Sigmoid colon (tissue), 7 donors: Measurements from ENCODE around the gene KIF26B. TPM values are rescaled to one million over a fixed set of nuclear protein-coding genes. Genes with fewer than 3 reads are reported as not detected.

ENCODE experiments used
- DNase-seq: peaks from one replicate; pipeline ENCODE4 v3.0.0-alpha.2; 2019
- H3K27ac ChIP-seq, 4 donors: fragments of 200-600 bp; sonication (generic); one replicate each; pipeline ENCODE4 v1.5.1; 2016 to 2019; ENCODE audit warnings: mild to moderate bottlenecking in 1 of 4
- H3K27me3 ChIP-seq, 3 donors: fragments of 200-600 bp; sonication (generic); one replicate each; pipeline ENCODE4 v1.5.1; 2019; ENCODE audit warnings: mild to moderate bottlenecking in 1 of 3
- H3K36me3 ChIP-seq, 4 donors: fragments of 200-600 bp; sonication (generic); one replicate each; pipeline ENCODE4 v1.5.1; 2016 to 2019
- H3K4me1 ChIP-seq, 4 donors: fragments of 200-600 bp; sonication (generic); one replicate each; pipeline ENCODE4 v1.5.1; 2017 to 2019
- H3K4me3 ChIP-seq, 4 donors: fragments of 200-600 bp; sonication (generic); one replicate each; pipeline ENCODE4 v1.5.1; 2017 to 2019; ENCODE audit warnings: mild to moderate bottlenecking in 2 of 4, moderate library complexity in 1 of 4
- H3K9me3 ChIP-seq, 4 donors: fragments of 200-600 bp in 3 of 4; sonication (generic) in 3 of 4; one replicate each; pipeline versions ENCODE4 v1.5.1 to v1.6.1; 2013 to 2019
- CTCF ChIP-seq, 4 experiments: fragments of 450-650 bp in 3 of 4; fragments of 200-600 bp in 1 of 4; IDR thresholded peaks; one replicate each; pipeline ENCODE4 v1.5.1; 2016 to 2019; ENCODE audit warnings: antibody characterized with exemption in 4 of 4, mild to moderate bottlenecking in 3 of 4, moderate library complexity in 2 of 4
- EP300 ChIP-seq, 4 donors: sonication (generic); formaldehyde crosslinking; IDR thresholded peaks; one replicate each; pipeline ENCODE4 v1.6.1; 2017; ENCODE audit warnings: antibody characterized with exemption in 4 of 4
- POLR2A ChIP-seq, 2 donors: fragments of 450-650 bp; IDR thresholded peaks; one replicate each; pipeline ENCODE4 v1.6.1; 2016; ENCODE audit warnings: antibody characterized with exemption in 2 of 2, mild to moderate bottlenecking in 2 of 2, moderate library complexity in 2 of 2
- POLR2AphosphoS5 ChIP-seq, 4 donors: sonication (generic); formaldehyde crosslinking; IDR thresholded peaks; one replicate each; pipeline ENCODE4 v1.6.1; 2017; ENCODE audit warnings: antibody characterized with exemption in 4 of 4
- WGBS, 2 donors: extraction: QIAGEN DNeasy Blood & Tissue Kit; methylation state at CpG; one replicate each; pipeline ENCODE4 v1.1.7; 2013; 5-methylcytosine and 5-hydroxymethylcytosine counted together
- intact Hi-C: fragments of 100-400 bp; cut with DNase I; formaldehyde crosslinking; loops from one replicate; pipeline ENCODE4 v1.15.1; 2023
- polyA plus RNA-seq, 3 donors: library from polyadenylated mRNA; stranded (reverse); fragments of 200-250 nt; gene quantifications; one replicate each; pipeline ENCODE4 v1.2.3, GENCODE V29; 2013
- total RNA-seq, 4 donors: library from RNA; depleted of rRNA; stranded (reverse); fragments of >200 nt; gene quantifications; one replicate each; pipeline ENCODE4 v1.1.0, GENCODE V29; 2016
- donor health status: healthy with polysubstance abuse.
- donor health status: Bipolar disorder and iron deficiency.
- donor health status: healthy.

The KIF26B gene
- total and polyA plus RNA-seq, 7 donors = under 0.01 to 5.5 (median 1.4) TPM; not detected in 1

GRCh38 chr1:245283001-245283400 is 128.2 kb downstream of the KIF26B start:
- no peak for DNase-seq
- 97 to 98% methylated on average over 12 of the region's 12 CpGs for WGBS, 2 donors
- H3K36me3 ChIP-seq = no peaks in the 10 kb centered on the region
- H3K9me3 ChIP-seq = no peaks in the 10 kb centered on the region
- intact Hi-C loops = no loop called here
- H3K27ac ChIP-seq = no peak overlapping the region
- H3K4me1 ChIP-seq = no peaks in the 10 kb centered on the region
- H3K27me3 ChIP-seq = no peaks in the 10 kb centered on the region
- H3K4me3 ChIP-seq = no peak overlapping the region
- no peak for TF ChIP-seq CTCF (IDR thresholded peaks at IDR 0.05)

DNA sequence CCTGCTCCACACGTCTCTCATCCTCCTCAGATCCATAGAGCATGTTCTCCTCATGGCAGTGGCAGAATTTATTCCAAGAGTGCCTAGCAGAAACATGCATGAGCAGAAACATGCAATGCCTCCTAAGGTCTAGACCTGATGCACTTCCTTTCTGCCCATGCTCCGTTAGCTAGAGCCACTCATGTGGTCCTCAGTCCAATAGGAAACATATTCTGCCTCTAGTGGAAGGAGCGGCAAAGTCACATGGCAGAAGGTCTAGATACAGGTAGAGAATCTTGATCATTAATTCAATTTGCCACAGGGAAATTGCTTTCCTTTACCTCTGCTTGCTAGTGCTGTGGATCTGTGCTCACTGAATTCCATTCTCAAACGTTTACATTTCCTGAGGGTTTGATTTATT is 130.4 kb downstream of the KIF26B start:
- WGBS, 2 donors = 58 to 78% methylated on average over 4 of the region's 4 CpGs
- H3K27ac ChIP-seq = no peak overlapping the region
- intact Hi-C loops = no loop called here
- no peaks in the 10 kb centered on the region for H3K9me3 ChIP-seq
- no peak for DNase-seq
- no peak for TF ChIP-seq CTCF (IDR thresholded peaks at IDR 0.05)
- TF ChIP-seq EP300 (IDR thresholded peaks at IDR 0.05) = no peak
- TF ChIP-seq POLR2AphosphoS5 (IDR thresholded peaks at IDR 0.05) = no peak
- no peak for TF ChIP-seq POLR2A (IDR thresholded peaks at IDR 0.05)
- H3K4me1 ChIP-seq = no peaks in the 10 kb centered on the region
- no peak overlapping the region for H3K4me3 ChIP-seq
- no peaks in the 10 kb centered on the region for H3K27me3 ChIP-seq
- no peaks in the 10 kb centered on the region for H3K36me3 ChIP-seq

GRCh38 chr1:245288796-245289195 is 134.0 kb downstream of the KIF26B start:
- H3K4me3 ChIP-seq = no peak overlapping the region
- WGBS, 2 donors = 8 to 63% methylated on average over 1 of the region's 1 CpG
- H3K36me3 ChIP-seq = no peaks in the 10 kb centered on the region
- H3K27me3 ChIP-seq = no peaks in the 10 kb centered on the region
- no peak for DNase-seq
- TF ChIP-seq CTCF (IDR thresholded peaks at IDR 0.05) = no peak
- TF ChIP-seq POLR2A (IDR thresholded peaks at IDR 0.05) = no peak
- no peak for TF ChIP-seq POLR2AphosphoS5 (IDR thresholded peaks at IDR 0.05)
- no peak for TF ChIP-seq EP300 (IDR thresholded peaks at IDR 0.05)
- H3K9me3 ChIP-seq = no peaks in the 10 kb centered on the region
- intact Hi-C loops = no loop called here
- H3K27ac ChIP-seq = no peak overlapping the region
- peaks cover 0 to 10% (median 7%) of the 10 kb centered on the region in 4 donors for H3K4me1 ChIP-seq

DNA sequence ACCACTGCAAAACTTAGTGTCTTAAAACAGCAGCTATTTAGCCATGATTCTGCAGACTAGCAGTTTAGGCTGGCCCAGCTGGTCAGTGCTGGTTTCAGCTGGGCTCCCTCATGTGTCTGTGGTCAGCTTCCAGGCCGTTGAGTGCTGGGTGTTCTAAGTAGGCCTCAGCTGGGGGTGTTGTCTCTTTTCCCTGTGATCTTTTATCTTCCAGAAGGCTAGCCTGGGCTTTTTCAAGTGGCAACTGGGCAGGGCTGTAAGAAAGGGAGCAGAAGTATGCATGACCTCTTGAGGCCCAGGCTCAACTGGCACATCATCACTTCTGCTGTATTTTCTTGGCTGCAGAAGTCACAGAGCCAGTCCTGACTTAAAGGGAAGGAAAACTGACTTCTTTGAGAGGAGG is 136.1 kb downstream of the KIF26B start:
- Histone ChIP-seq H3K36me3 (no peaks in the 10 kb centered on the region), H3K4me1 (peaks cover 0 to 10% (median 7%) of the 10 kb centered on the region in 4 donors), H3K4me3 (no peak overlapping the region), H3K9me3 (no peaks in the 10 kb centered on the region), H3K27me3 (no peaks in the 10 kb centered on the region), H3K27ac (no peak overlapping the region)
- no peak for DNase-seq
- 63 to 69% methylated on average over 1 of the region's 1 CpG for WGBS, 2 donors
- intact Hi-C loops = no loop called here
- TF ChIP-seq CTCF (IDR thresholded peaks at IDR 0.05) (no peak), POLR2AphosphoS5 (IDR thresholded peaks at IDR 0.05) (peak in 2 of 4 donors; percentile 16 to 25), POLR2A (IDR thresholded peaks at IDR 0.05) (no peak), EP300 (IDR thresholded peaks at IDR 0.05) (no peak)

GRCh38 chr1:245291351-245291750 is 136.6 kb downstream of the KIF26B start:
- TF ChIP-seq EP300 (IDR thresholded peaks at IDR 0.05) = no peak
- TF ChIP-seq POLR2AphosphoS5 (IDR thresholded peaks at IDR 0.05) = no peak
- no peak for TF ChIP-seq CTCF (IDR thresholded peaks at IDR 0.05)
- TF ChIP-seq POLR2A (IDR thresholded peaks at IDR 0.05) = no peak
- no peaks in the 10 kb centered on the region for H3K36me3 ChIP-seq
- WGBS, 2 donors = 64 to 65% methylated on average over 4 of the region's 4 CpGs
- H3K27ac ChIP-seq = no peak overlapping the region
- H3K4me1 ChIP-seq = peaks cover 0 to 10% (median 7%) of the 10 kb centered on the region in 4 donors
- no peaks in the 10 kb centered on the region for H3K9me3 ChIP-seq
- no peak overlapping the region for H3K4me3 ChIP-seq
- no peaks in the 10 kb centered on the region for H3K27me3 ChIP-seq
- DNase-seq = no peak
- intact Hi-C loops = no loop called here
